Progenitor cell of endocrine pancreas (in vitro differentiated cells): ENCODE measurements around the gene STARD13. TPM values are rescaled to one million over a fixed set of nuclear protein-coding genes. Genes with fewer than 3 reads are reported as not detected.

ENCODE experiments used
- DNase-seq: peaks from one replicate; pipeline ENCODE4 v3.0.0; 2021; ENCODE audit warnings: low spot score; ENCODE audit not compliant: unreplicated experiment
- H3K27ac Mint-ChIP-seq: 2 replicates; pipeline ENCODE4 v1.8.0; 2021; ENCODE audit warnings: mild to moderate bottlenecking, moderate library complexity, mixed read lengths
- H3K27me3 Mint-ChIP-seq: 2 replicates; pipeline ENCODE4 v1.8.0; 2021; ENCODE audit warnings: mixed read lengths
- H3K36me3 Mint-ChIP-seq: 2 replicates; pipeline ENCODE4 v1.8.0; 2022; ENCODE audit warnings: mixed read lengths; ENCODE audit not compliant: insufficient read depth
- H3K4me1 Mint-ChIP-seq: 2 replicates; pipeline ENCODE4 v1.8.0; 2021; ENCODE audit warnings: low read depth, mixed read lengths
- H3K4me3 Mint-ChIP-seq: 2 replicates; pipeline ENCODE4 v1.8.0; 2021; ENCODE audit warnings: low read depth, mild to moderate bottlenecking, moderate library complexity, mixed read lengths
- H3K9me3 Mint-ChIP-seq: 2 replicates; pipeline ENCODE4 v1.8.0; 2021; ENCODE audit warnings: low read depth, mixed read lengths
- CTCF ChIP-seq: fragments of 200-600 bp; sonication (generic); IDR thresholded peaks from one replicate; pipeline ENCODE4 v1.5.0; 2021; ENCODE audit warnings: antibody characterized with exemption, mild to moderate bottlenecking; ENCODE audit not compliant: unreplicated experiment
- total RNA-seq: library from RNA; stranded (reverse); gene quantifications from 2 replicates; pipeline ENCODE4 v1.2.1, GENCODE V29; 2021

Gene STARD13
- total RNA-seq, 1 donor from 2014 or later = 11.7 TPM

GRCh38 chr13:33058776-33059327 is 226.7 kb downstream of the STARD13 start:
- peaks cover 2% of the 10 kb centered on the region for H3K27me3 Mint-ChIP-seq
- no peak for TF ChIP-seq CTCF
- no peak overlapping the region for H3K4me3 Mint-ChIP-seq
- peaks cover 9% of the 10 kb centered on the region for H3K4me1 Mint-ChIP-seq
- DNase-seq = no peak
- no peaks in the 10 kb centered on the region for H3K36me3 Mint-ChIP-seq
- no peak overlapping the region for H3K27ac Mint-ChIP-seq
- H3K9me3 Mint-ChIP-seq = no peaks in the 10 kb centered on the region

- no peaks in the 10 kb centered on the region for H3K36me3 Mint-ChIP-seq
- peaks cover 9% of the 10 kb centered on the region for H3K4me1 Mint-ChIP-seq
- H3K27ac Mint-ChIP-seq = no peak overlapping the region
- peak; percentile 56 for TF ChIP-seq CTCF
- no peak overlapping the region for H3K4me3 Mint-ChIP-seq
- no peak for DNase-seq
- peaks cover 2% of the 10 kb centered on the region for H3K27me3 Mint-ChIP-seq
- no peaks in the 10 kb centered on the region for H3K9me3 Mint-ChIP-seq
These were observed 228.4 kb downstream of the STARD13 start for GRCh38 chr13:33057019-33057780.

GRCh38 chr13:33053397-33054066 is 232.0 kb downstream of the STARD13 start:
- Mint-ChIP-seq H3K27ac (no peak overlapping the region), H3K27me3 (peaks cover 2% of the 10 kb centered on the region), H3K36me3 (no peaks in the 10 kb centered on the region), H3K9me3 (no peaks in the 10 kb centered on the region), H3K4me1 (peaks cover 9% of the 10 kb centered on the region), H3K4me3 (no peak overlapping the region)
- no peak for TF ChIP-seq CTCF
- DNase-seq = no peak
